Neuronal stem cell (in vitro differentiated cells): ENCODE data around the gene AFAP1L2.

Source experiments
- DNase-seq: peaks from one replicate; pipeline ENCODE4 v3.0.0-alpha.2; 2013; ENCODE audit warnings: low spot score
- H2AFZ ChIP-seq: one replicate; pipeline ENCODE4 v1.6.1; 2013; ENCODE audit warnings: mild to moderate bottlenecking, low read length, inconsistent platforms
- H2AK5ac ChIP-seq: 2 replicates; pipeline ENCODE4 v1.6.1; 2013; ENCODE audit warnings: low read depth, mild to moderate bottlenecking, inconsistent platforms, low read length, moderate library complexity, mixed read lengths
- H2BK120ac ChIP-seq: 2 replicates; pipeline ENCODE4 v1.6.1; 2013; ENCODE audit warnings: low read depth, mild to moderate bottlenecking, inconsistent platforms, low read length, moderate library complexity, mixed read lengths
- H2BK12ac ChIP-seq: one replicate; pipeline ENCODE4 v1.6.1; 2013; ENCODE audit warnings: low read length, inconsistent platforms
- H2BK15ac ChIP-seq: 2 replicates; pipeline ENCODE4 v1.6.1; 2013; ENCODE audit warnings: mild to moderate bottlenecking, low read length, inconsistent platforms, mixed read lengths
- H2BK5ac ChIP-seq: one replicate; pipeline ENCODE4 v1.6.1; 2013; ENCODE audit warnings: inconsistent platforms, mild to moderate bottlenecking, low read length, moderate library complexity
- H3K14ac ChIP-seq: one replicate; pipeline ENCODE4 v1.6.1; 2013; ENCODE audit warnings: low read length, inconsistent platforms
- H3K18ac ChIP-seq: 2 replicates; pipeline ENCODE4 v1.6.1; 2013; ENCODE audit warnings: low read length, inconsistent platforms
- H3K23ac ChIP-seq: 2 replicates; pipeline ENCODE4 v1.6.1; 2013; ENCODE audit warnings: low read depth, mild to moderate bottlenecking, mixed read lengths, low read length, inconsistent platforms; ENCODE audit not compliant: poor library complexity
- H3K27ac ChIP-seq: replicated peaks from 3 replicates; pipeline ENCODE4 v1.5.1; 2013; ENCODE audit warnings: low read length, inconsistent platforms
- H3K27me3 ChIP-seq, 3 experiments: 2 replicates each; pipeline ENCODE4 v1.6.1; 2013; ENCODE audit warnings: low read length in 3 of 3, mild to moderate bottlenecking in 2 of 3, inconsistent platforms in 1 of 3, low read depth in 1 of 3, mixed read lengths in 1 of 3, moderate library complexity in 1 of 3; ENCODE audit not compliant: control insufficient read depth in 3 of 3, insufficient read depth in 3 of 3
- H3K36me3 ChIP-seq, 2 donors: replicated peaks in 1 of 2; 2 replicates each; pipeline ENCODE4 v1.6.1; 2013; ENCODE audit warnings: low read length in 2 of 2; ENCODE audit not compliant: control insufficient read depth in 2 of 2, insufficient read depth in 2 of 2
- H3K4ac ChIP-seq: 2 replicates; pipeline ENCODE4 v1.6.1; 2013; ENCODE audit warnings: inconsistent platforms, mild to moderate bottlenecking, low read length, moderate library complexity
- H3K4me1 ChIP-seq, 2 donors: 1 replicate in 1 of 2; 2 replicates in 1 of 2; pipeline ENCODE4 v1.6.1; 2013; ENCODE audit warnings: low read length in 2 of 2, low read depth in 1 of 2; ENCODE audit not compliant: control insufficient read depth in 2 of 2, insufficient read depth in 1 of 2
- H3K4me2 ChIP-seq: one replicate; pipeline ENCODE4 v1.6.1; 2013; ENCODE audit warnings: mild to moderate bottlenecking, low read length, inconsistent platforms; ENCODE audit not compliant: insufficient read depth, poor library complexity, severe bottlenecking
- H3K4me3 ChIP-seq, 2 donors: 2 replicates each; pipeline ENCODE4 v1.5.1; 2013; ENCODE audit warnings: low read length in 2 of 2, mild to moderate bottlenecking in 2 of 2, inconsistent platforms in 1 of 2, moderate library complexity in 1 of 2
- H3K79me1 ChIP-seq: one replicate; pipeline ENCODE4 v1.6.1; 2013; ENCODE audit warnings: low read depth, mild to moderate bottlenecking, inconsistent platforms, low read length, moderate library complexity
- H3K9ac ChIP-seq: one replicate; pipeline ENCODE4 v1.6.1; 2013; ENCODE audit warnings: mild to moderate bottlenecking, low read depth, low read length, inconsistent platforms; ENCODE audit not compliant: poor library complexity
- H3K9me3 ChIP-seq, 2 donors: replicated peaks in 1 of 2; 2 replicates each; pipeline versions ENCODE3 to v1.6.1; 2013; ENCODE audit warnings: low read length in 2 of 2, mild to moderate bottlenecking in 2 of 2, inconsistent platforms in 1 of 2, low read depth in 1 of 2, mixed read lengths in 1 of 2, moderate library complexity in 1 of 2; ENCODE audit not compliant: control insufficient read depth in 2 of 2, insufficient read depth in 1 of 2
- H4K8ac ChIP-seq: one replicate; pipeline ENCODE4 v1.6.1; 2013; ENCODE audit warnings: low read depth, mild to moderate bottlenecking, inconsistent platforms, low read length, moderate library complexity
- H4K91ac ChIP-seq: one replicate; pipeline ENCODE4 v1.6.1; 2013; ENCODE audit warnings: low read length, low read depth, mild to moderate bottlenecking, inconsistent platforms; ENCODE audit not compliant: poor library complexity
- WGBS, 2 donors: extraction: QIAGEN DNeasy Blood & Tissue Kit; methylation state at CpG; one replicate each; pipeline ENCODE4 v1.1.7; 2013; ENCODE audit warnings: missing lambda C conversion rate in 2 of 2, mixed read lengths in 1 of 2; ENCODE audit not compliant: insufficient read length in 2 of 2, insufficient replicate concordance in 1 of 2; ENCODE audit errors: extremely low coverage in 2 of 2; 5-methylcytosine and 5-hydroxymethylcytosine counted together

The AFAP1L2 gene

GRCh38 chr10:114316744-114317143 is 87.6 kb downstream of the AFAP1L2 start:
- Histone ChIP-seq H4K8ac (no peak overlapping the region), H2BK15ac (no peak overlapping the region), H2AFZ (no peak overlapping the region), H3K79me1 (no peaks in the 10 kb centered on the region), H3K23ac (no peak overlapping the region), H3K4me3 (no peak overlapping the region), H2BK120ac (no peak overlapping the region), H2BK12ac (no peak overlapping the region), H3K14ac (no peak overlapping the region), H4K91ac (no peak overlapping the region), H3K27me3 (no peaks in the 10 kb centered on the region), H3K4ac (no peak overlapping the region), H3K27ac (no peak overlapping the region), H3K9me3 (no peaks in the 10 kb centered on the region), H3K36me3 (no peaks in the 10 kb centered on the region), H3K18ac (no peak overlapping the region), H2BK5ac (no peak overlapping the region), H3K9ac (no peak overlapping the region), H3K4me1 (peaks cover 2% of the 10 kb centered on the region in 2 donors), H2AK5ac (no peak overlapping the region), H3K4me2 (no peak overlapping the region)
- no CpG with 5 or more reads among the region's 5 CpGs for WGBS, 2 donors
- DNase-seq = no peak

- peak overlapping the region; percentile 12 for H3K18ac ChIP-seq
- no peaks in the 10 kb centered on the region for H3K79me1 ChIP-seq
- H3K14ac ChIP-seq = no peak overlapping the region
- H3K9ac ChIP-seq = no peak overlapping the region
- H3K23ac ChIP-seq = no peak overlapping the region
- H3K4me2 ChIP-seq = no peak overlapping the region
- H2BK120ac ChIP-seq = no peak overlapping the region
- no peaks in the 10 kb centered on the region for H3K27me3 ChIP-seq
- H3K4me3 ChIP-seq = no peak overlapping the region
- H3K9me3 ChIP-seq = no peaks in the 10 kb centered on the region
- no peak overlapping the region for H3K27ac ChIP-seq
- no peak overlapping the region for H3K4ac ChIP-seq
- H4K91ac ChIP-seq = peak overlapping the region; percentile 9
- no peak overlapping the region for H4K8ac ChIP-seq
- peak overlapping the region; percentile 8 for H2BK12ac ChIP-seq
- no peak for DNase-seq
- H2BK5ac ChIP-seq = no peak overlapping the region
- H2BK15ac ChIP-seq = no peak overlapping the region
- peaks cover 2% of the 10 kb centered on the region in 2 donors for H3K4me1 ChIP-seq
- peak overlapping the region; percentile 76 for H2AFZ ChIP-seq
- WGBS, 2 donors = no CpG with 5 or more reads among the region's 22 CpGs
- H3K36me3 ChIP-seq = no peaks in the 10 kb centered on the region
- H2AK5ac ChIP-seq = peak overlapping the region; percentile 20
Measured at GRCh38 chr10:114315566-114316420, 88.5 kb downstream of the AFAP1L2 start.

GRCh38 chr10:114313866-114314265 is 90.4 kb downstream of the AFAP1L2 start:
- no peaks in the 10 kb centered on the region for H3K36me3 ChIP-seq
- DNase-seq = no peak
- no peak overlapping the region for H3K23ac ChIP-seq
- H3K27ac ChIP-seq = no peak overlapping the region
- H3K4me1 ChIP-seq = peaks cover 7 to 8% of the 10 kb centered on the region in 2 donors
- WGBS, 2 donors = no CpG with 5 or more reads among the region's 11 CpGs
- H3K14ac ChIP-seq = peak overlapping the region; percentile 21
- H2AFZ ChIP-seq = no peak overlapping the region
- H3K27me3 ChIP-seq = no peaks in the 10 kb centered on the region
- H3K9ac ChIP-seq = peak overlapping the region; percentile 53
- H2BK5ac ChIP-seq = peak overlapping the region; percentile 87
- no peak overlapping the region for H2BK120ac ChIP-seq
- no peak overlapping the region for H2BK12ac ChIP-seq
- H3K18ac ChIP-seq = peak overlapping the region; percentile 5
- H3K4me2 ChIP-seq = no peak overlapping the region
- no peak overlapping the region for H4K91ac ChIP-seq
- H3K4ac ChIP-seq = no peak overlapping the region
- peak overlapping the region; percentile 73 for H2BK15ac ChIP-seq
- H2AK5ac ChIP-seq = peak overlapping the region; percentile 19
- no peaks in the 10 kb centered on the region for H3K9me3 ChIP-seq
- no peak overlapping the region for H3K4me3 ChIP-seq
- no peak overlapping the region for H4K8ac ChIP-seq
- H3K79me1 ChIP-seq = no peaks in the 10 kb centered on the region

GRCh38 chr10:114313139-114313538 is 91.2 kb downstream of the AFAP1L2 start:
- no peak overlapping the region for H2BK5ac ChIP-seq
- no peaks in the 10 kb centered on the region for H3K27me3 ChIP-seq
- no peak overlapping the region for H2AFZ ChIP-seq
- H3K36me3 ChIP-seq = no peaks in the 10 kb centered on the region
- no peak overlapping the region for H4K8ac ChIP-seq
- H3K14ac ChIP-seq = no peak overlapping the region
- no peak overlapping the region for H2BK12ac ChIP-seq
- H3K18ac ChIP-seq = no peak overlapping the region
- H3K9ac ChIP-seq = no peak overlapping the region
- H3K4me1 ChIP-seq = peaks cover 14 to 15% of the 10 kb centered on the region in 2 donors
- H3K4ac ChIP-seq = no peak overlapping the region
- H3K9me3 ChIP-seq = no peaks in the 10 kb centered on the region
- no peak overlapping the region for H3K23ac ChIP-seq
- no CpG with 5 or more reads among the region's 9 CpGs for WGBS, 2 donors
- H3K79me1 ChIP-seq = no peaks in the 10 kb centered on the region
- no peak overlapping the region for H2BK120ac ChIP-seq
- H4K91ac ChIP-seq = no peak overlapping the region
- no peak overlapping the region for H3K27ac ChIP-seq
- no peak for DNase-seq
- no peak overlapping the region for H2AK5ac ChIP-seq
- H3K4me3 ChIP-seq = no peak overlapping the region
- no peak overlapping the region for H3K4me2 ChIP-seq
- H2BK15ac ChIP-seq = no peak overlapping the region
